Stimulated activated CD4-positive, alpha-beta T cell treated with anti-CD3 and anti-CD28 coated beads, Interleukin-1b, Interleukin-23, amount 100 ng/mL, for 48 hours (primary cell): ENCODE results near the gene SAPCD2.

Source experiments
- DNase-seq: peaks from one replicate; pipeline ENCODE4 v3.0.0-alpha.2; 2020

SAPCD2 gene

DNA sequence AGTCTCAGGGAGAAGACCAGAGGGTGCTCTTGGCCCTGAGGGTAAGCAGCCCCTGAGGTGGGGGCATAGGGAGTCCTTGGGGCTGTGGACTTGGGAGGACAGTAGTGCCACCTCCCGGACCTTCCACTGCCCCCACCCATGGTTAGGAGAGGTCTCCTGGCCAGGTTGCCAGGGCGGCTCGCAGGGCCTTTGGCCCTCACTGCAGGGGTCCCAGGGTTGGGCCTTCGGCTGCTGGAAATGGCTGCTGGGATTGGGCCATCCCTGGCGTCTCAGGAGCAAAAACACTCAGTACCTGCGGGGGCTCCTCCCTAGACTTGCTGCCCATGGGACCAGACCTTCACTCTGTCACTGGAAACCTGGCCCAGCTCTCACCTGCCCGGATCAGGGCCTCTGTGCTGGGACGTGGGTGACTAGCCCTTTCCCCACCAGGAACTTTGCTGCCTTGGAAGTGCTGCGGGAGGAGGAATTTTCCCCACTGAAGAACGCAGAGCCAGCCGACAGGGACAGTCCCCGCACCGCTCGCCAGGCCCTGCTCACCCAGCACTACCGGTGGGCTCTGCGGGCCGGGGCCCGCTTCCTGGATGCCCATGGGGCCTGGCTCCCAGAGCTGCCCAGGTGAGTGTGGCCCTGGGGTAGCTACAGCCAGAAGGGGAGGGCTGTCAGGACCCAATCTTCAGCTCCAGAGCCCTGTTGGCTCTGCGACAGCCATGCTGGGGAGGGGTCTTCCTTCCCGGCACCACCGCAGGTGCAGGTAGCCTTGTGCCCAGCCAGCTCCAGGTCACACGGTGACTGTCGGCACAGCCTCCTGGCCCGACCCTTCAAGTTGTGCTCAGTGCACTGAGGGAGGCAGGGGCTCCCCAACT is 10.1 kb upstream of the SAPCD2 start:
- no peak for DNase-seq

DNA sequence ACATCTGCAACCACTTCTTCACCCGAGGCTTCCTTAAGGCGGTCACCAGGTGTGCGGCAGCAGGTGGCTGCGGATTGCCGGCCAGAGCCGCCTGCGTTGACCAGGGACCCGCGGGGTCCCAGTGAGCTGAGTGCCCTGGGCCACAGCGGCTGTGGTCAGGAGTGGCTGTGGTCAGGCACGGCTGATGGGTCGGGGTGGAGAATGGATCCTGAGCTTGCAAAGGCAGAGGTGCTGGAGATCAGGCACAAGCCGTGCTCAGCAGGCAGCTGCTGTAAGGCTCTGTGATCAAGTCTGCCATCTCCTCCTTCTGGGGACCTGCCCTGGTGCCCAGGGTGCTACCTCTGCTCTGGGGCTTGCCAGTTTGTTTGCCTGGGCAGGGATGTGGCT is 9.0 kb upstream of the SAPCD2 start:
- no peak for DNase-seq

DNA sequence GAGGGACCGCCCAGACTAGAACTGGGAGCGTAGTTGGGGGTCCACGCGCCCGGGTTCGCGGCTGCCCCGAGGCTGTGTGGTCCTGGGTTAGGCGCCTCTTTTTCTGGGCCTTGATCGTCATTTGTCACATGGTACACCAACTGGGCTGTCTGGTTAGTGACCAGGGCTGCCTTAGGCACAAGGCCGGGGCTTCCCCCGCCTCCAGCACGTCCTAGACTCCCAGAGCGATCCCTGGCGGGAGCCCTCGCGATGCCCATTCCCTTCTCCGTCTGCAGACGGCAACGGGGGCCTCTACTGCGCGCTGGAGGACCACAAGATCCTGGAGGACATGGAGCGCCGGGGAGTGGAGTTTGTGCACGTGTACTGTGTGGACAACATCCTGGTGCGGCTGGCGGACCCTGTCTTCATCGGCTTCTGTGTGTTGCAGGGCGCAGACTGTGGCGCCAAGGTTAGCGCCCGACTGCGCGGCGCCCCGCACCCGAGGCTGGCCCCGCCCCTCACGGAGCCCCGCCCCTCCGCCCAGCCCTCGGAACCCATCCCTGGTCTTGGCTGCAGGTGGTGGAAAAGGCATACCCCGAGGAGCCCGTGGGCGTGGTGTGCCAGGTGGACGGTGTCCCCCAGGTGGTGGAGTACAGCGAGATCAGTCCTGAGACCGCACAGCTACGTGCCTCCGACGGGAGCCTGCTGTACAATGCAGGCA is 8.5 kb upstream of the SAPCD2 start:
- DNase-seq = no peak

DNA sequence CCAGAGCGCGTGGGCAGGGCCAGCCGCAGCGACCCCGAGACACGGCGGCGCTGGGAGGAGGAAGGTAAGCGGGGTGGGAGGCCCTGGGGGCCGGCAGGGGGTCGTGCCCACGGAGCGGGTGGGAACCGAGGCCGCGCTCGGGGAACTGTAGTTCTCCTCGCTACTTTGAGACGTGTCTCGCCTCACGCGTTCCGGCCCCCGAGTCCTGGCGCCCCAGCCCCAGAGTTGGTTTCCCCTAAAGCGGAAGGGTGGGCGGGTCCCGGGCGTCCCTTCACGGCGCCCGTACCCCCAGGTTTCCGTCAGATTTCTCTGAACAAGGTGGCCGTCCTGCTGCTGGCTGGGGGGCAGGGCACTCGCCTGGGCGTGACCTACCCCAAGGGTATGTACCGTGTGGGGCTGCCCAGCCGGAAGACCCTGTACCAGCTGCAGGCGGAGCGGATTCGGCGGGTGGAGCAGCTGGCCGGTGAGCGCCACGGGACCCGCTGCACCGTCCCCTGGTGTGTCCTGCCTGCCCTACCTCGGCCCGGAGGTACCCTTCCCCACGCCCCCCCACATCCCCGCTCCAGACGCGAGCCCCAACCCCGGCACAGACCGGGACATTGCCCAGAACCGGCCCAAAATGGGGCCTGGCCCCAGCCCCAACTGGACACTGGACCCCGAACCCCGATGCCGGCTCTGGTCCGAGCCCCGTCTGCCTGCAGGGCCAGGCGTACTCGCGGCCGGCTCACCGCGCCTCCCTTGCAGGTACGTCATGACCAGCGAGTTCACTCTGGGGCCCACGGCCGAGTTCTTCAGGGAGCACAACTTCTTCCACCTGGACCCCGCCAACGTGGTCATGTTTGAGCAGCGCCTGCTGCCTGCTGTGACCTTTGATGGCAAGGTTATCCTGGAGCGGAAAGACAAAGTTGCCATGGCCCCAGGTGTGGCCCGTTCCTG is 7.7 kb upstream of the SAPCD2 start:
- DNase-seq = no peak

DNA sequence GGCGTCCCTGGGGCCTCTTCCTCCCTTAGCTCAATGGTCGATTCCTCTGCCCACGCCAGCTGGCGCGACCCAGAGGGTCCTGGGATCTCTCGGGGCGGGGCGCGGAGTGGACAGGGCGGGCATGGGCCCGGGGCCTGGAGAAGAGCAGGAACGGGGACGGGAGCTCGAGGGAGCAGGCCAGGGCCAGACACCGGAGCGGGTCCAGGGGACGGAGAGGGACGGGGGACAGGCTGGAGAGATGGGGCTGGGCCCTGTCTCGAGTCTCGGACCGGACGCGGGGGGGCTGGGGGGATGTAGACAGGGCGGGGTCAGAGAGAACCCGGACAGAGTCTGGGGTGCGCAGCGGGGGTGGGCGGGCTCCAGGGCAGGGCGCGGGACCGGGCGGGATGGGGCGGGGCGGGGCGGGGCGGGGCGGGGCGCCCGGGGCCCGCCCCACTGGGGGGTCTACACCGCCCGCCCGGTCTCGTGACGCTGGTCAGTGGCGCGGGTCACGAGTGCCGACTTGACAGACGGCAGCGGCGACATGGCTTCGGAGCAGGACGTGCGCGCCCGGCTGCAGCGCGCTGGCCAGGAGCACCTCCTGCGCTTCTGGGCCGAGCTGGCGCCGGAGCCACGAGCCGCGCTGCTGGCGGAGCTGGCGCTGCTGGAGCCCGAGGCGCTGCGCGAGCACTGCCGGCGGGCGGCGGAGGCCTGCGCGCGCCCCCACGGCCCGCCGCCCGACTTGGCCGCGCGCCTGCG is 6.8 kb upstream of the SAPCD2 start, which contains the start of gene UAP1L1:
Gene UAP1L1 (plus strand): TSS at position 508 of the 738 bp plus-strand sequence. CDS start 16 bp downstream, at position 524.
- DNase-seq = peak; percentile 40

DNA sequence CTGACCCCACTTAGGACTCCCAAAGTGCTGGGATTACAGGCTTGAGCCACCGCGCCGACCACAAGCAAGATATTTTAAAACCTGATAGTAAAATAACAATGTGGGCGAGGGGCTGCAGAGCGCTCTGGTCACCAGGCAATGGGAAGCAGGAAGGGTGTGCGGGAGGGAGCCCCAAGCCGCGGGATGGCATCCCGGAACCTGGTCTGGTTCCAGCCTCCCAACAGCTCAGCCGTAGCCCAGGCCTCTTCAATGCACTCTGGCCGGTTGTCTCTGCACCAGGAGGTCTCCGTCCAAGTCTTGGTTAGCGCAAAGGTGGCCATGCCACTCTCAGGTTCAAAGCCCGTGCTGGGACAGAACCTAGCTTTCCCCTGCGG is 6.3 kb upstream of the SAPCD2 start:
- no peak for DNase-seq

DNA sequence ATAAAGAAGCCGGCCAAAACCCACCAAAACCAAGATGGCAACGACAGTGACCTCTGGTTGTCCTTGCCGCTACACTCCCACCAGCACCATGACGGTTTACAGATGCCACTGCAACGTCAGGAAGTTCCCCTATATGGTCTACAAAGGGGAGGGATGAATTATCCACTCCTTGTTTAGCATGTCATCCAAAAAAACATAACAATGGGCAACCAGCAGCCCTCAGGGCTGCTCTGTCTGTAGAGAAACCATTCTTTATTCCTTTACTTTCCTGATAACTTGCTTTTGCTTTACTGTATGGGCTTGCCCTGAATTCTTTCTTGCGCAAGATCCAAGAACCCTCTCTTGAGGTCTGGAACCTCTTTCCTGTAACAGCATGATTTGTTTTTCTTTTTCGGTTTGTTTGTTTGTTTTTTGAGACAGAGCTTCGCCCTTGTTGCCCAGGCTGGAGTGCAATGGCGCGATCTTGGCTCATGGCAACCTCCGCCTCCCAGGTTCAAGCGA is 5.0 kb upstream of the SAPCD2 start:
- DNase-seq = no peak

DNA sequence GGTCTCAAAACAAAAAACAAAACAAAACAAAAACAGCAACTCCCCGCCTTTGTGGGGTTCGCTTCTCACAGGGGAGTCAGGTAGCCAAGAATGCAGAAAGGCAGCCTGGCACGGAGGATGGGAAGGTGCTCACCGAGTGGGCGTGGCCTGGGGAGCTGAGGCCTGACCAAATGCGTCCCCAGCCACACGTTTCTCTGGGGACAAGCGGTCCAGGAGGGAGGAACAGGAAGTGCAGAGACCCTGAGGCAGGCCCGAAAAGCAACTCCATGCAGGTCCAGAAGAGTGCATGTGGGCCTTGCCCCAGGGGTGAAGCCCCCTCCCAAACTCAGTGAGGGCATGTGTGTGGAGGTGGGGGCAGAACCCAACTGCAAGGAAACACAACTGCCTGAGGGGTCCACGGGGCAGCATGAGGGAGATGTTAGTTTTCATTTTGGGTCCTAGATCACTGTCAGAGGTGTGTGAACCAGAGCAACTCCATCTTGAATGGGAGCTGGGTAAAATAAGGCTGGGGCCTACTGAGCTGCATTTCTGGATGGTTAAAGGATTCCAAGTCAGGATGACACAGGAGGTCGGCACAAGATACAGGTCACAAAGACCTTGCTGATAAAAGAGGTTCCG is 4.4 kb upstream of the SAPCD2 start:
- DNase-seq = no peak

DNA sequence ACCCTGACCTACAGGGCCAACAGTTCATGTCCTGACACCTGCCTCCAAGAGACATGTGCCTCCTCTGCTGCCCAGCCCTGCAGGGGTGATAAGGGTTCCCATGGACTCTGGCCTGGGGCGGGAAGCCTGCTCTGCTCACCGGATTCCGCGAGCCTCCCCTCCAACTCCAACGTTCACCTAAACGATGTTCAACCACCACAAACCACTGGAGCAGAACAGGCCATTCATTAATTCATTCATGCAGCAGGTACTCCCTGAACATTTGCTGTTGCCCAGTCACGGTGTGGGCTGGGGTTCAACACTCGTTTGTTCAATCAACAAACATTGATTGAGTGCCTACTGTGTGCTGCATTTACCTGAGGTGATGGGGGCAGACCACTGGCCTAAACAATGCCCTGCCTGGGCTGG is 3.6 kb upstream of the SAPCD2 start:
- DNase-seq = no peak

DNA sequence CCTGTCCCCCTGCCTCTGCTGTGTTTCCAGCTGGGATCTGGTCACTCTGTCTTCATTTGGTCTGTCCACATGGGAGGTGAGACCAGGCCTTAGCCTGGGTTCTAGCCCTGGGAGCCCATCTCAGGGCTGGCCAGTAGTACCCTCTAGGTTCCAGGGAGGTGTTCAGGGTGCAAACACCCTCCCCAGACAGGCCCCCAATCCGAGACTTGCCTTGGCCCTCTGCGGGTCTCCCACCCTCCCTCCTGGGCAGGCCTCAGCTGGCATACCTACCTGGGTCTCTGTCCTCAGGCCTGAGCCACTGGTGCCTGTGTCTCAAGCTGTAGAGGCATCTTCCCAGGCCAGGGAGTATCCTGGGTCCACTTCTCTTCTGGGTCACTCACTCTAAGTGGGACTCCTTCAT is 925 bp upstream of the SAPCD2 start:
- DNase-seq = no peak

DNA sequence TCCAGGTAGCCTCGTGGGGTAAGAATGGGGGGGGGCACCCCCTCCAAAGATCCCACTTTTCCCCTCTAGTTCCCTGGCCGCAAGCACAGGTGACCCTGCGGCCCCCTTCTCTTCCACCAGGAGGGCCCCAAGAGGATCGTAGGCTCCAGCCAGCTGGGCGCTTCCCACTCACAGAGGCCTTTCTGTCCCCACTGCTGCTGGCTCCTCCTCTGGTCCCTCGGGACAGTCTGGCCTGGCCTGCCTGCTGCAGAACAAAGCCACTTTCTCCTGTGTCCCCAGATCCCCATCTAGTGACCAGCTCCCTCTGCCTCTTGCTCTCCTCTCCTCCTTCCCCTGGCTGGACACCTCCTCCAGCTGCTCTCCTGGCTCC is 534 bp upstream of the SAPCD2 start:
- DNase-seq = no peak

DNA sequence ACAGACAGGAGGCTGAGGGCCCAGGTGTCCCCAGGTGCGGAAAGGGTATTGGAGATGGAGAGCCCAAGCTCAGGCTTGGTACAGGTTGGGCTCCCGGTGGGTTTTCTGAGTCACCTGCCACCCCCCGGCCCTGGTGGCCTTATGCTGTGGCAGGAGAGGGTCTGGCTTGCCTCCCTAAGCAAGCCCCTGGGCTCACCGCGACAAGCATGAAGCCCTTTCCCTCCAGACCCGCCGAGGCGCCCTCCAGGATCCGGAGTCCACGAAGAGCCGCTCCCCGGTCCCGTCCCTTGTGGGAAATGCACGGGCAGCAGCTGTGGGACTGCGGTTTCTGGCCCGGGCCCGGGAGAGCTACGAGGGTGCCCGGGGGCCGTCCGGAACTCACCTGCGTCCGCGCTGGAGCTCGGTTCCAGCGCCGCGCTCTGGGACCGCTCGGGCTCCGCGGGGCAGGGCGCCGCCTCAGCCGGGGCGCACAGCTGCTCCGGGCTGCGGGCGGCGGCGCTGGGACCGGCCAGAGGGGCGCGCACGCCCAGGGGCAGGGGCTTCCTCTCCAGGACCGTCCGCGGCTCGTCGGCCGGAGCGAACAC is 757 bp downstream of the SAPCD2 start:
- DNase-seq = no peak

DNA sequence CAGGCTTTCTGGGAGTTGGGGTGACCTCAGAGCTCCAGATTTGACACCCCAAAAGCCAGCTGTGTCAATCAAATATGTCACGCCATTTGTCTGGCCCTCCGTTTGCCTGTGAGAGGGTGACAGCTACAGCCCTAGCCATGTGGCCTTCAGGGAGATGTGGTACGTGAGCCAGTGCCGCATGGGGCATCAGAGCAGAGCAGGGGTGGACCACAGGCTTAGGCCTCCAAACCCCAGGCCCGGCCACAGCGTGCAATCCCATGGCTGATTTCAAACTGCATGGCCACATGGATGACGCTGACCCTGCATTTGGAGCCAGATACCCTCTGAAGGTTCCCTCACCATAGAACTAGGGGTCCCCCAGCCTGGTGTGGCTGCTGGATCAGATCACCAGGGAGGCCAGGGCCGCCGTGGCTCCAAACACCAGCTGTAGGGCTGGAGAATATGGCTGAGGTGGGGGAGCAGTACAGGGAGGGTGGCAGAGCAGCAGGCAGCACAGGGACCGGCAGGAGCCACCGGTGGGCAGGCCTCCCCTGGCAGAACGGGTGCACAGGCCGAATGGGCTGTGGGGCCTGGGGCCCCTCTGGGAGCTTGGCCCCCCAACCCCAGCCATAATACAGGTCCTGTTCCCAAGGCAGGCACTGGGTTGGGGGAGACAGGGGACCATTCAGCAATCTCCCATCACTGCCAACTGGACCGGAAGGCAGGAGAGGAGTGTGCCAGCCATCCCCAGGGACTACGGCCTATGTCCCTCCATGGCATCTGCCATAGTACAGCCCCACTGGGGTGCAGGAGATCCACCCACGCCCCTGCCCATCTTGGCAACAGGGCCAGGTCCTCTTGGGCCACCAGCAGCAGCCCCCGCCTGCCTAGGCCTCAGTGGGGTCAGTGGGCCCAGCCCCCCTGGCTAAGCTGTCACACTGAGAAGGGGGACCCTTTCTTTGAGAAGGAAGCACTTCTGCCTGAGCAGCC is 1.5 kb downstream of the SAPCD2 start:
- no peak for DNase-seq

DNA sequence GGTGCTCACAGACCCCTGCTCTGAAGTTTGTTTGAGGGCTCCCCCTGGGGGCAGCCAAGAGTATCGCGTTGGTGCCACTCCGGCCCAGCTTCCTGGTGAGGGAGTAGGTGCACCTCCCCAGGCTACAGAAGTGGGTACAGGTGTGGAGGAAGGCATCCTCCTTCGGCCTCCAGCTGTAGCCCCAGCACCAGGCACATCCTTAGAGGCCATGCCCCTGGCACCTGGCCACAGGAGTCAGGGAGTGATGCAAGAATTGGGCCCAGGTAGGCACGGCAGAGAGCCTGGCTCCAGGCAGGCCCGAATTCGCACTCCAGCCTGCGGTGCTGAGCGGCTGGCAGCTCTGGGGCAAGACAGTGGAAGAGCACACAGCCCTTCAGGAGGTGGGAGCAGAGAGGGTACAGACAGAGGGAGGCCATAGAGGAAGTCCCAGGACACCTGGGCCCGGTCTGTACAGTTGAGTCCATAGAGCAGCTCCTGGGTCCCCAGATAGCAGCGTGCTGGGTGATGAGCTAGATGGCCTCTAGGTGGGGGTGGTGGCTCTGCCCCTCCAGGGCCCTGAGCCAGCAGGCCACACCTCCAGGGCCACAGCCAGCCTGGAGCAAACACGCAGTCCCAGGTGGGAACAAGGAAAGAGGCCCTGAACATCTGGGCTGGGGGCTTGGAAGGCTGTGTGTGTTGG is 2.4 kb downstream of the SAPCD2 start:
- peak; percentile 86 for DNase-seq

DNA sequence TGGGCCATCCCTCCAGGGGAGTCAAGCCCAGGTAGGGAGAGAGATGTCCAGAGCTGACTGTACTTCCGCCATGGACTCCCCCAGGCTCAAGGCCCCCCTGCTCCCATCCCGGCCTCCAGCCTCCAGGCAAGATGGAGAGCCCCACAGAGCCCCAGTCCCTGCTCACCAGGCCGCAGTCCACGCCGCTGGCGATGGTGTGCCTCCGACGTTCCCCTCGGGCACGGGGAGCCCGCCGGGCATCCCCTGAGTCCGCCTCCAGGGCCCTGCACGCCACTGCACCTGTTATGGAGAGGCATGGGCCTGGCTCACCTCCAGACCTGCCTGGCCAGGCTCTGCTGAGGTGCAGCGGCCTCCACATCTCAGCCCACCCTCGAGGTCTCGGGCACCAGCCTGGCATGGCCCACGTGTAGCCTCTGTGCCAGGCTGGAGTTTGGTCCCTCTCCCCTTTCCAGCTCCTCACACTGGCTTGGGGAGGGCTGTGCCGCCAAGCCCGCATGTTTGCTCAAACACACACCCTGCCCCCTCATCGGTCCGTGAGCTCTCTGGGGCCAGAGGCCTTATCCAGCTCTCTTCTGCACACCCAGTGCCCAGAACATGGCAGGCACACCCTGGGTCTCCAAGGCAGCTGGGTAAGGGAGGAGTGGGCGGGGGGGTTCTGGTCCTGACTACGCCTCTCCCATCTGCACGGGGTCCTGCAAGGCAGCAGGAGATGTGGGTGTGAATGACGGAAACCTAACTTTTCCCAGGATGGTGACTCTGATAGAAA is 4.1 kb downstream of the SAPCD2 start:
- DNase-seq = no peak

DNA sequence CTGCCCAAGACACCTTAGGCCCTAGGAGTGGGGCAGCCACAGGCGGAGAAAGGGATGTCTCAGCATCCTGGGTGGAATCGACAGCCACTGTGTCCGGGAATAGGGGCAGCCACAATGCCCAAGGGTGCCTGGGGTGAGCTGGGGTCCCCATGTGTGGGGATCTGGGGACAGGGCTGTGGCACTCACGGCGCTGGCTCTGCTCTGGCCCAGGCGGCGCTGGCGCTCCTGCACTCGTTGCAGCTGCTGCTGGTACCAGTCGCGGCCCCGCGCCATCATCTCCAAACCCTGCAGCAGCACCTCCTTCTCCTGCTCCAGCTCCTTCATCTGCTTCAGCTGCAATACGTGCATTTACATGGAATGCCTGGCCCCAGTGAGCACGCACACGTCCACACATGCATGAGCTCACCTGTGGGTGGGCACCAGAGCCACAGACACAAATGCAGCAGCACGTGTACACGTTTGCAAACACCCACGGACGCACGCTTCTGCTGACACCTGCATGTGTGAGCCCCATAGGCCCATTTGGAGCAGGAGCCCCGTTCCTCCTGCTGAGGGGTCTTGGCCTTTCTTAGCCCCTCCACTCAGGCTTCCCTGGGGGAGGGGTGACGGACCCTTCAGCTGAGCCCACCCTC is 4.9 kb downstream of the SAPCD2 start:
- DNase-seq = no peak

DNA sequence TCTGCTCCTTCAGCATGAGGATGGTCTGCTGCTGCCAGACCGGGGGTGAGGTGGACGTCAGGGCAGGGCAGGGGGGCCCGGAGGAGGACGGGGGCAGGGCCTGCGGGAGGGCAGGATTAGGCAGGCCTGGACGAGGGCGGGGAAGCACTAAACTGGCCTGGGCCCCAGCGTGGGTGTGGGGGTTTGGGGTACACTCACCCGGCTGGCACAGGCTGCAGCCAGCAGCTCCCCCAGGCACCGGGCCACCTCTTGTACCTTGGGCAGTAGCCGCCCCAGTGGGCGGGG is 5.5 kb downstream of the SAPCD2 start:
- no peak for DNase-seq

DNA sequence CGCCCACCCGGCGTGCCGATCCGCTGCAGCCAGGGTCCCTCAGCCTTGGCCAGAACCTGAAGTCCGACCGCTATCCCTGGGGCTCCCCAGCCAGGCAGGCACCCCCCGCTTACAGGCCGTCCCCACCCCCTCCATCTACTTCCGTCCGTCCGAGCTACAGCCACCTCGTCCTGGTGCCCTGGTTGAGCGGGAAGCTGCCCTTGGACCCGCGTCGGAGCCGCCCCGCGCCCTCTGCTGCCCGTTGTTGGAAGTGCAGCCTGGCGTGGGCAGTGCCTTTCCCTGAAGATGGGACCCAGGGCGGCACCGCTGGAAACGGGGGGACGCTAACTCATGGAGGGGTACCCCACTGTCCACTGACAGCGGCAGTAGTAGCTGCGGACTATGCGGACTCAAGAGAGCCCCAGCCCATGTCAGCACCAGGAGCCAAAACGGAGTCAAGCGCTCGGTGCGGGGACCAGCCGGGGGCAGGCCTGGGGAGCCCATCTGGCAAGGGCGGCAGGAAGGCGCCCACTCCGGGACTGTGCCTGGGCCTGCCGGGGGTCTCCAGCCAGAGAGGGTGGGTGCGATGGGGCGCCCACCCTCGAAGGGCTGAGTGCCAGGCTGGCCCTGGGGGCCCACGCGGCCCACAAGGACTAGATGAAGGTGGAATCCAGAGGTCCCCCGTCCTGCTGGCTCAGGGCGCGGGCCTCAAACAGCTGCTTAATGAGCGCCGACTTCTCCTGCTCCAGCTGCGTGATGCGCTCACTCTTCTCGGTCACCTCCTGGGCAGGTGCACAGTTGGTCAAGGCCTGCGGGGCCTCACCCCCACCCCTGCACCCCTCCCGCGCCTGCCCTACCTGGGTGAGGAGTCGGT is 6.1 kb downstream of the SAPCD2 start:
- DNase-seq = peak; percentile 49
